Ishikawa (cell line): Measurements from ENCODE around the gene ACSM5.
"Not testable (repeated sequence)": the region's sequence is repeated elsewhere in the genome, so short reads cannot be mapped to it uniquely, and the experiment has no call there.

Experiments used
- CEBPB ChIP-seq: IDR thresholded peaks from 2 replicates; pipeline ENCODE4 v1.6.1; 2012
- EP300 ChIP-seq: IDR thresholded peaks from 2 replicates; pipeline ENCODE4 v1.6.1; 2012; ENCODE audit warnings: borderline replicate concordance
- TAF1 ChIP-seq: IDR thresholded peaks from 2 replicates; pipeline ENCODE4 v1.6.1; 2012; ENCODE audit warnings: low read depth, mild to moderate bottlenecking
- YY1 ChIP-seq: IDR thresholded peaks from 2 replicates; pipeline ENCODE4 v1.6.1; 2012; ENCODE audit warnings: low read depth

GRCh38 chr16:20468954-20469353 is 59.6 kb downstream of the ACSM5 start:
- TF ChIP-seq YY1, EP300, TAF1, CEBPB: not testable (repeated sequence)
